HG03175 (cell line): ENCODE data around the gene B4GALT5.
"Not testable (repeated sequence)": the region's sequence is repeated elsewhere in the genome, so short reads cannot be mapped to it uniquely, and the experiment has no call there.

ENCODE experiments used
- ATAC-seq: cut with Tn5 transposase; IDR thresholded peaks from one replicate; pipeline ENCODE4 v1.9.1; 2021; ENCODE audit warnings: mild to moderate bottlenecking, moderate library complexity; ENCODE audit not compliant: unreplicated experiment

Gene B4GALT5

DNA sequence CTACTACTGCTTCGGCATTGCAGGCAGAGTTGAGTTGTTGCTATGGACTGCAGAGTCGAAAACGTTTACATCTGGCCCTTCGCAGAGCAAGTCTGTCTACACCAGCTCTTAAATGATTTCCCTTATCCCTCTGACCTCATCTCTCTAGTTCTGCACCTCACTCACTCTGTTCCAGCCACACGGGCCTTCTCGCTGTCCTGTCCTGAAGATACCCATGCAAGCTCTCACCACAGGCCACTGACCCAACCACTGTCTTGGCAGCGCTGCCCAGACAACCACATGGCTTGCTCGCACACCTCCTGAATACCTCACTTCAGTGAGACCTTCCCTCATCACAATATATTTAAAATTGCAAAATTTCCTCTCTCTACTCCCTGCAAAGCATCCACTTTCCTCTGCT, 31.4 kb downstream of the B4GALT5 start:
- no peak for ATAC-seq

DNA sequence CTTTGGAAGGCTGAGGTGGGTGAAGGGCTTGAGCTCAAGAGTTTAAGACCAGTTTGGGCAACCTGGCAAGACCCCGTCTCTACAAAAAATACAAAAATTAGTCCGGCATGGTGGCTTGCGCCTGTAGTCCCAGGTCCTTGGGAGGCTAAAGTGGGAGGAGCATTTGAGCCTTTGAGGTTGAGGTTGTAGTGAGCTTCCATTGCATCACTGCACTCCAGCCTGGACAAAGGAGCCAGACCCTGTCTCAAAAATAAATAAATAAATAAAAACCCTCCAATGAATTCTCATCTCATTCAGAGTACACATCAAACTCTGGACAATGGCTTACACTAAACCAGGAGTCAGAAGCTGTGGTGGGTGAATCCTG, 31.8 kb downstream of the B4GALT5 start:
- no peak for ATAC-seq

DNA sequence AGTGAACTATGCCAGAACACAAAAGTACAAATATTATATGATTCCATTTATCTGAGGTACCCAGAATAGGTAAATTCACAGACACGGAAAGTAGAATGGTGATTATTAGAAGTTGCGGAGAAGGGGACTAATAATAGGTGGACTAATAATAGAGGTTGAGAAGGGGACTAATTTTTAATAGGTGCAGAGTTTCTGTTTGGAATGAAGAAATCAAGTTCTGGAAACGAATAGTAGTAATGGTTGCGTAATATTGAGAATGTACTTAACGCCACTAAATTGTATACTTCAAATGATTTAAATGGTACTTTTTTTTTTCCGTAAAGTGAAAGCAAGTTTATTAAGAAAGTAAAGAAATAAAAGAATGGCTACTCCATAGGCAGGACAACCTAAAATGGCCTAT, 33.2 kb downstream of the B4GALT5 start:
- ATAC-seq = no peak

DNA sequence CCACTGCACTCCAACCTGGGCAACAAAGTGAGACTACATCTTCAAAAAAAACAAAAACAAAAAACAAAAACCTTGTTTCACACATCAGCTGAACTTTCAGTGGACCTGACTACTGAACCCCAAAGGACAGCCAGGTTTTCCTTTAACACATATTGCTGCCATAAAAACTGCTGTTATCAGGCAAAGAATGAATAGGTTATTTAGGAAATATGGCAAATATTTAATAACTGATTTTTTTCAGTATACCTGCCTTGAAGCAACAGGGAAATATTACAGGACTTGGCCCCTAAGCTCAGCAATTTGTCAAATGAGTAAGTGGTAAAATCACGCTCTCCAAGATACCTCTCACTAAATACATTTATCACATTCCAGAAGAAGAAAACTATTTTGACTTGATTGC, 34.0 kb downstream of the B4GALT5 start:
- ATAC-seq = no peak

DNA sequence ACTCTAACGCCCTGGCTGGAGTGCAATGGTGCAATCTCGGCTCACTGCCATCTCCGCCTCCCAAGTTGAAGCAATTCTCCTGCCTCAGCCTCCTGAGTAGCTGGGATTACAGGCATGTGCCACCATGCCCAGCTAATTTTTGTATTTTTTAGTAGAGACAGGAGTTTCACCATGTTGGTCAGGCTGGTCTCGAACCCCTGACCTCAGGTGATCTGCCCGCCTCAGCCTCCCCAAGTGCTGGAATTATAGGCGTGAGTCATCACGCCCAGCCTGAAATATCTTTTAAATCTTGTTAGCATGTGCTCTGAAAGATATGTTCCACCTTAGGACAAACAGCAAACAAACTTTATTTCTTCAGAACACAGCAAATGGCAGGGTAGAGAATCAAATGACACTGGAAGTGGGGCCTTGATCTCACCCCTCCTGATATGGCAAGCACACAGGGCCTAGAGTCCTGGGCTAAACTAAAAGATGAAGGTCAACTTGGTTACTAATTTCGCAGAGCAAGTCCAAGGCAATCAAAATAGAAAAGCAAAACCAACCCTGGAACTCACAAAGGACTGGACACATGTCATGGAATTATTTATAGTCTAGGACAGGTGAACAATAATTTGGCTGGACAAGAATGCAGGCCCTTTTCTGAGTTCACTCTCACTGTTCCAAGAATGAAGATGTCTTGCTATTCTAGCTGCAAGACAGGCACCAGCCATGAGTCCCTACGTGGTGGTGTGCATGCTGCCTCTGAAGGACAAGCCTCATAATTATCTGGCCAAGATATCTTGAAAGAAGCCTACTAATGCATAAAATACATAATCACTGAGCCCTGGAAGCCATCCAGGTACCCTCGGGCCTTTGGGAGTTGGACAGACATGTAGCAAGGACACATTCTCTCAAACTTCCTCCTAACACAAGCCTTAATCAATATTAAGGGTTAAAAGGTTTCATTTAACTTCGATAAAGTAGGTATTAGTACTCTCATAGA, 35.6 kb downstream of the B4GALT5 start:
- ATAC-seq = no peak

DNA sequence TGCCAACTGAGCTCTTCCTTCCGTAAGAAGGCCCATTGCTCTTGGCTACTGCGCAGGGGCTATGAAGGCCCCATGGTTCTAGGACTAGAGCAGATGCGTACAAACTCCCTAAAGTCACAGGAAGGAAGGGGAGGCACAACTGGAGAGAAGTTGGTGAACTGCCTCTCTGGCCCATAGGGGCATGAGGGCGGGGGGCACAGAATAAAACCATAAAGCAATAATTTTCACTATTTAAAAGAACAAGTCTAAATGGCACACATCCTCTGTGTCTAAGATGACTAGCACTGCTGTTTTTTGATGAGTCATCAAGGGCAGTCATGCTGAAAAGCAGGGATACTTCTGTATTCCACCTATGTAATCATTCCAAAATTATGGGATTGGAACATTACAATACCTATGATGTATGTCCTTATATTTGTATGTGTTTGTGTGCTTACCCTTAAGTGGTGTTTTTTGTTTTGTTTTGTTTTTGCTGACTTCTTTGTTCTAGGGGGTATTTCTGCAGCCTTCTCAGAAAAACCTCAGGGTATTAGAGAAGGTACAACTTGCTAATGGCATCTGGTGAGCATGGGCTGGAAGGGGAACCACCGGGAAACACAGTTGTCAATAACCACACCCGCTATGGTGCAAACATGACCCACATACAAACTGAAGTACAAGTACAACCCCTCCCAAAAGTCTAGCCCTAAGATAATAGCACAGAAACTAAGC, 36.9 kb downstream of the B4GALT5 start:
- peak; percentile 58 for ATAC-seq

DNA sequence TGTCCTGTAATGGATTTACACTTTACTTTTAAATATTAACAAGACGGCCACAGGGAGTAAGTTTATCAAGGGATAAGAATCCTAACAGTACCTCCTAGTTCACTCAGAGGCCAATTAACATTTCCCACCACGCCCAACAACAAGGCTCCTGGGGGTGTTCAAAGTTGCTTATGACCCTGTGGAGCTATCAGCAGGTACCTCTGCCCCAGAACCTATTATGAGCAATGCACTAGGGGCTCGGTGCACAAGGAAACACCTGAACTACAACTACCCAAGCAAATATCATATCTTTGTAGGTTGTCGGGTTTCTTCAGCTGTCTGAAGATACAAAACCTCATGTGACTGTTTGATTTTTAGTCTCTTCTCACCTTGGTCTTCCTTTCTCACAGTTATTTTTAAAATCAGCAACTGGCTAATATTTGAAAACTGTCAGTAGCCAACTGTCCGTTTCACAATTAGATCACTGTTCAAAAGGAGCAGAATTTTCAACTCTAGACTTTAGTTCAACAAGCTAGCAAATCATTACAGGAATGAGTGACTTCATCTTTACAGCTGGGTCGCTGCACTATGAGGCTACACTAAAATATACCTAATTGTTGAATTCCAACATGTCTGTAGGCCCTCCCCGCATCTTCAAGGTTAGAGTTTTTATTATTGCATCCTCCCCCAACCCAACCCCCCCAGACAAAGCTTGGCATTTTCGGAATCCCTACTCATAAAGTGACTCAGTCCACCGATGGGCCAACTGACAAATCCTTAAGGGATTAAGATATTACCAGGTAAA, 38.1 kb downstream of the B4GALT5 start:
- ATAC-seq = peak; percentile 62

DNA sequence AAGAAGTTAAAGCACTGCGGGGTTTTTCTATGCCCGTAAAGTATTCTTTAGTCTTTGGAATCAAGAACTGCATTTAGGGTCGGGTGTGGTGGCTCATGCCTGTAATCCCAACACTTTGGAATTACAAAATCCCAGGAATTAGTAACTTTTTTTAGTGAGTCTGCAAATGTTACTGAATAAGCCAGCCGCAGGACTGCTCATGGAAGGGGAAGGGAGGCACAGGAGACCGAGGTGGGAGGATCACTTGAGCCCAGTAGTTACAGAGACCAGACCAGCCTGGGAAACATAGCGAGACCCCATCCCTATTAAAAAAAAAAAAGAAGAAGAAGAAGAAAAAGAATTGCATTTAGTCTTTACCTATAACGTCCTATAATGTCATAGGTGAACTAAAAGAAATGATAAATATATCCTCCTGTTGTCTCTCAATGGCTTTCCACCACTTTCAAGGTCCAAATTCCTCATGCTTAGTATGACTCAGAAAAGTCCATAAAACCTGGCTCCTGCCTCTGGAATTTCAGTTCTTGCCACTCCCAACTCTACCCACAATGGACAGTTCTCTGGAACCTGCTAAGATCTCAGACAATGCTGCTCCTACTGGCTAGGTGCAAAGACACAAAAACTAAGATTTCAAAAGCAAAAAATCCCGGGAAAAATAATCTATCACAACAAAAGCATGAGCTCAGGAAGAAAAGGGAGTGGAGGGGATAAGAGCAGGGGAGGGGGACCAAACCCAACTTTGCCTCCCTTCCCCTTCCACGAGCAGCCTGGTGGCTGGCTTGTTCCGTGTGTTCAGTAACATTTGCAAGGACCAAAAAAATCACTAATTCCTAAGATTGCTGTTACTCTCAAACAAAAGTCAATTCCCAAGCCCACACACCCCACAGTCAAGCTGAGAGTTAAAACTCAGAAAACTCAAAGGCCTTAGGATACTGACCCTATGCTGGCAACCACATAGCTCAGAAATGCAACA, 39.0 kb downstream of the B4GALT5 start:
- ATAC-seq = no peak

DNA sequence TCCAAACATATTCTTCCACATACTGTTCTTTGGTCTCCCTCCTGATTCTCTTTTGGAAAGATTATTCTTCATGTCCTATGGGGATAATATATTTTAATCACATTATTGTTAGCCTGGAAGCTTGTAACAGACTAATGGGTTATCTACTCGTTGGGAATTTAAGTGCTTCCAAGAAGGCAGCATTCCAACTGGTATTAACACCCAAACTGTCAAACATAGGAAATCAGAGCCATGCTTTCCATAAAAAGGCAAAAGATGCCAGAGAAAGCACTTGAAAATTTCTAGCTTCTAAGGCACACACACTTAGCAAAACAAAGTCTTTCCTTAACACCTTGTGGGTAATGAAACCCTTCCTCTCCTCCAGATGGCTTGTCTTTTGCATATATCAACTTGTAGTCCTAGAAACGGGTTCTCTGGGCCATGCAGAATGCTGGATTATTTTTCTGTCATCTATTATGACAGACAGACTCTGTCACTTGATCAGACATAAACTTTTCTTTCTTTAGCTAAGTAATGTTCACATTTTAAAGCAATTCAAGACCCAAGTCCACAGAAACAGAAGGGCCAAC, 41.5 kb downstream of the B4GALT5 start:
- ATAC-seq = no peak

DNA sequence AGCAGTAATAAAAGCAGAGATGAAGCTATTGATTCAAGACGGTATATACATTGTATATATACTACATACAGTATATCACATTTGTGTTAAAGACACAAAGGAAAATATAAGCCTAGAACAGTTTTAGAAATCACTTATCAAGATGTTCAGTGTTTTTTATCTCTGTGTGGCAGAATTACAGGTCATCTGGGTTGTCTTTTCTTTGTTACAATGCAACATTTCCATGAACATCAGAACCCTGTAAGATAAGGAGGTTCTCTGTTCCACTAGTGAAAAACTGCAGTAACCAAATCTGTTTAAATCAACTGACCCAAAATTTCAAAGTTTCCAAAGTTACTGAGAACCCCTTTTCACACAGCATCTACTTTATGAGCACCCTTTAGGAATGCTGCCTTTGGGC, 42.2 kb downstream of the B4GALT5 start:
- no peak for ATAC-seq

DNA sequence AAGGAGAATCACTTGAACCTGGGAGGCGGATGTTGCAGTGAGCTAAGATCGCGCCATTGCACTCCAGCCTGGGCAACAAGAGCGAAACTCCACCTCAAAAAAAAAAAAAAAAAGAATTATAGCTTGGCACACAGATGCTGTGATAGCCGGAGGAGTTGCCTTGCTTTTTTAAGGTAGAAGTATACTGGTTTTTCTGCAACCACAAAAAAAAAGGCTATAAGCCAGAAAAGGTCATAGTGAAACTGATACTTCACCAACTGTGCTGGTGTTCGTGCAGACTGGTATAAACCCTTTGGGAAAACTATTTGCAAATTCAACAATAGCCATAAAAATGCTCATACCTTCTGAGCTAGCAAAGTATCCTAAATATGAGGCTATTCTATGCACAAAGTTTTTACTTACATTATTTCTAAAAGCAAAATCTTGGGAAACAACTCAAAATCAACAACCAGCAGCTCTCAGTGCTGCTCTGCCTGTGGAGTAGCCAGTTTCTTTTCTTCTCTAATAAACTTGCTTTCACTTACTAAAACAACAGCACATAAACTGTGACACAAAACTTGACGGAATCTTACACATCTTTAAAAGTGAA, 44.0 kb downstream of the B4GALT5 start:
- peak; percentile 58 for ATAC-seq

DNA sequence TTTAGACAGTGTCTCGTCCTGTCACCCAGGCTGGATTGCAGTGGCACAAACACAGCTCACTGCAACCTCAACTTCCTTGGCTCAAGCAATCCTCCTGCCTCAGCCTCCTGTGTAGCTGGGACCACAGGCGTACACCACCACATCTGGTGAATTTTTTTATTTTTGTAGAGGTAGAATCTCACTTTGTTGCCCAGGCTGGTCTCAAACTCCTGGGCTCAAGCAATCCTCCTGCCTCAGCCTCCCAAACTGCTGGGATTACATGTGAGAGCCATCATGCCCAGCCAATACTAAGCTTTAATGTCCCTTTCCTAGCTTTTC, 44.8 kb downstream of the B4GALT5 start:
- not testable (repeated sequence) for ATAC-seq

DNA sequence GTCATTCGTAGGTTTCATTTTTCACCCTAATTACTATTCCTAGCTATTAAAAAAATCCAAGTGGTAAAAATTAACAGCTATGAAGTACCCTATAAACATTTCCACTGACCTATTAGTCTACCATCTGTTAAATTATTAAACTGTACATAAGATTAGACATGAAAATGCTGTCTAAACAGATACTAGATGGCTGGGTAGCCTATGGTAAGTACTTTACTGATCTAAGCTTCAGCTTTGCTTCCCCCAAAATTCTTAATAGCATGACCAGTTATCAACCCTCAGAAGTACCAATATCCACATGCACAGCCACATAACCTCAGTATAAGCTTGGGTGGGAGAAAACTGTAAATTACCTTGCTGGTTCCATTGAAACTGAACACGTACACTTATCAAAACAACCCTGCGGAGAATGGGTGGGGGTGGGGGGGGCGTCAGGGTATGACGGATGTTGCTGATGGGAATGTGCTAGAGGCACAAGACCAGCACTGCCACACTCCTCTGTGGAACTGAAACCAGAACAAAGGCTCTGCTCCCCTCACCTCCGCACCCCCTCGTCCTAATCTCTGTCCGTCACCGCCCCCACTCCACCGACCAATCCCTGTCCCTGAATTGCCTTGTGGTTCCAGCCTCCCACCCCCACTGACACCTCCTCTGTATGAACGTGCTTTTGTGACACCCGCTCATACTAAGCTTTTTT, 45.3 kb downstream of the B4GALT5 start:
- ATAC-seq = peak; percentile 83

DNA sequence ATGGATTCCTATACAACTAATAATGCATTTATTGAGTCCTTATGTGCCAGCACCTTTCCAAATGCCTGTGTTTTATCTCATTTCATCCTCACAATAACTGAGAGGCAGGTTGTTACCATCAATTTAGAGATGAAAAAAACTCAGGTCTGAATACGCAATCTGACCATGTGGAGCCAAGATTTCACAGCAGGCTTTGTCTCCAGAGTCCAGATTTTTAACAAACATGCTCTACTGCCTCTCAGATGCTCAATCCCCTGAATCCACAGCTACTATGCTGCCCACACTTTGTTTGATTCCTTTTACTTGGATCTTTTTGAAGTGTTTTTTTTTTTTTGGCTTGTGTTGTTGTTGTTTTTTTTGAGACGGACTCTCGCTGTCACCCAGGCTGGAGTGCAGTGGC, 46.8 kb downstream of the B4GALT5 start:
- no peak for ATAC-seq

DNA sequence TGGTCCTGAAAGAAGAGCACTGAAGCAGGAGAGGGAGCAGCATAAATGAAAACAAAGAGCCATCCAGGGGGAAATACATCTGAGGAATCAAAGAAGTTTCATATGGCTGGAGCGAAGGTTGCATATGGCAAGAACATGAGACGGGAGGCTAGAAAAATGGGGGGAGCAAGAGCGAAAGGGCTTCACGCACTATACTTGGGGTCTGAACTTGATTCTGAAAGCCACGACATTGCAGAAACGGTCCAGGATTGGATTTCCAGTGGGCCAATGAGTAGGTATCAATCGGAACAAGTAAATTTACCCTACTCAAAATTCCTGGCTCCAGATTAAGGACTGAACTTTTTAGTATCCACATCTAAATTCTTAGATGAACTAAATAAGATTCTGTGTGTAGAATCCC, 47.9 kb downstream of the B4GALT5 start:
- no peak for ATAC-seq

DNA sequence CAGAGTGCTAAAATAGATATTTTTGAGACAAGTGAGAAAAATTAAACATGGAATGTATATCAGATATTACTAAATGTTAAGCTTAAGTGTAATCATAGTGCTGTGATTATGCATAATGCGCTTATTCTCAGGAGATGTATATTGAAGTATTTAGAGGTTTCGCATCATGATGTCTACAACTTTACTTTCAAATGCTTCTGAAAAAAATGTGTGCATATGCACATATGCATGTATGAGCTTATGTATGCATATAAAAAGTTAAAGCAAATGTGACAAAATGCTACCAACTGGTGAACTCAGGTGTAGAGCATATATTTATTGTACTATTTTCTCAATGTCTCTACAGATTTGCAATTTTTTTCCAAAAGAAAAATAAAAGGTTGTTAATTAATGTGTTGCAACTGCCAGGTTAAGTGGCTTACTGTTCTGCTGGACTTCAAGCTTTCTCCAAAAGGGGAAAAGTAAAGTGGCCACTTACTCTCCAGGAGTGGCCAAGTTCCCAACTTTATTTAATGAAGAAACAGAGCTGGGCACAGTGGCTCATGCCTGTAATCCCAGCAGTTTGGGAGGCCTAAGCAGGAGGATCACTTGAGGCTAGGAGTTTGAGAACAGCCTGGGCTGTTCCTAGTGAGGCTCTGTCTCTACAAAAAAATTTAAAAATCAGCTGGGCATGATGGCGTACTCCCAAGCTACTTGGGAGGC, 48.9 kb downstream of the B4GALT5 start:
- no peak for ATAC-seq

DNA sequence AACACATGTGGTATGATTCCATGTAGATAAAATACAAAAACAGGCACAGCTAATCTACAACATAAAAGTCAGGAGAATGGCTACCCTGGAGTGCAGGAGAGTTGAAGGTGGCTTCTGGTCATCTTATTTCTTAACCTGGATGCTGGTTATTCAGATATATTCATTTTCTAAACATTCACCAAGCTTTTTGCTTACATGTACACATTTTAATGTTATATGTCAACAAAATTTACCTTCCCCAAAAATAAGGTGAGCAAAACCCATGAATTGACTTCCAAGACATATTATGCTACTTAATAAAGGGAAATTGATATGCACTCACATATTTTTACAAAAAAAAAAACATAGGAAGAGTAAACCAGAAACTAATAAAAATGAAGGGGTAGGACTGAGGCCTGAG, 50.6 kb downstream of the B4GALT5 start:
- ATAC-seq = no peak

DNA sequence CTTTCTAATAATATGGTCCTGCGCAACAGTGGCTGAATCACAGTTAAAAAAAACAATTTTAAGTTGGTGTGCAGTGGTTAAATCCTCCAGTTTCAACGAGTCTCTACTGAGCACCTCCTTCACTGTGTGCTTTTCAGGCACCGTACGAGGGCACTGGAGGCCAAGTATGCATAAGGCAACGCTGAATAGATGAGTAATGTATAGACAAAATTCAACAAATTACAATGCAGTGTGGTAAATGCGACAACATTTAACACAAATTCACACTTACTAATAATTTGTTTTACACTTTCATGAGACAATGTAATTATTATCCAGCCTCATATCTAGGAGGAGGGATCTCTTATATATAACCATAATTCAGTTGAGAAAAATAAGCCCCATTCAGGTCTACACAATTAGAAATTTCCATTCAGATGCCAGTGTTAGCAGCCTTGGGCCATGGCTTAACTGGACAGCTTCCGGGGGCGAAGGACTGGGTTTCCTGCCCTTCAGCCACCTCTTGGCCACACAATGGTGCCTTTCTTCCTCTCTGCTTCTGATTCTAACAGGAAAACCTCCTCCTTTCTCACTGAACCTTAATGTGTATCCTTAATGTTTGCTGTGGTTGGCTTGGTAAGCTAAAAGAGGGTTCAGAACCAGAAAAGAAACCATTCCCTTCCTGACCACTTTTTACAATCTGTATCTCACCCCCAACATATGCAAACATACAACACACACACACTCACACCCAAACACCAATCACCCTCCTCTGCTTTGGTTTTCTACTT, 51.9 kb downstream of the B4GALT5 start:
- ATAC-seq = no peak
